ENCODE measurements around the gene OSBPL2. TPM values are rescaled to one million over a fixed set of nuclear protein-coding genes. Genes with fewer than 3 reads are reported as not detected.
A peak's percentile ranks its signal among the peaks of the same experiment; 100 is the strongest.

The OSBPL2 gene
- total and polyA plus RNA-seq, 2 experiments from 2014 or later: 16.6 to 31.2 TPM

DNA sequence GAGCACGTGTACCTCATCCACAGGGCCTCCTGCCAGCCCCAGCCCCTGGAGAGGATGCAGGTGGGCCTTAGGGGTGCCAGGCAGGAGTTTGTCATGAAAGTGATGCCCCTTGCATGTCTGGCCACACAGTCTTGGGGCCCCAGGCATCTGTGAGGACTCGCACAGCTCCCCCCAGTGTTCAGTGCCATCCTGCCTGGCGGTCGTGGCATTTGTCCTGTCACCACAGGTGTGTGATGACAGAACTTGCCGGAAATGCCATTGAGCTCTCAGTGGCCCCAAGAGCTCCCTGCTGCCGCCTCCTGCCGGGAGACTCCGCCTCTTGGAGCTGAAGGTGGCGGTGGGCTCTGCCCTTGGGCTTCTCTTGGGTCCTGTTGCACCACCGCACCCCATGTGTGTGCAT lies 33.9 kb downstream of the OSBPL2 start:
- Histone ChIP-seq H3K27ac (ENCODE audit: low read depth) (no peak overlapping the region), H3K9me2 (ENCODE audit: insufficient read depth) (no peaks in the 10 kb centered on the region), H3K4me3 (no peak overlapping the region), H3K79me2 (replicated peaks; ENCODE audit: insufficient read depth) (no peaks in the 10 kb centered on the region), H3F3A (replicated peaks; ENCODE audit: low read depth) (no peaks in the 10 kb centered on the region), H3K4me1 (ENCODE audit: insufficient read depth) (no peaks in the 10 kb centered on the region), H3K4me2 (no peak overlapping the region), H3K36me3 (ENCODE audit: insufficient read depth) (no peaks in the 10 kb centered on the region), H4K20me1 (replicated peaks; ENCODE audit: insufficient read depth) (no peaks in the 10 kb centered on the region; the same call in 1 of the 2 replicates), H3K27me3 (ENCODE audit: insufficient read depth) (no peaks in the 10 kb centered on the region), H2AFZ (no peak overlapping the region)
- Mint-ChIP-seq H3K4me3 (no peak overlapping the region), H3K27me3 (ENCODE audit: insufficient read depth, low read depth, poor library complexity) (no peaks in the 10 kb centered on the region), H3K9me3 (no peaks in the 10 kb centered on the region), H3K4me1 (peaks cover 3% of the 10 kb centered on the region; the same call in 1 of the 3 replicates), H3K27ac (no peak overlapping the region), H3K36me3 (ENCODE audit: low read depth) (peaks cover 19% of the 10 kb centered on the region)
- peak; percentile 24 for DNase-seq (ENCODE audit: low spot score)
- no peak for TF ChIP-seq NANOG (IDR thresholded peaks at IDR 0.05; ENCODE audit: borderline replicate concordance)
- TF ChIP-seq, protein P1, sequence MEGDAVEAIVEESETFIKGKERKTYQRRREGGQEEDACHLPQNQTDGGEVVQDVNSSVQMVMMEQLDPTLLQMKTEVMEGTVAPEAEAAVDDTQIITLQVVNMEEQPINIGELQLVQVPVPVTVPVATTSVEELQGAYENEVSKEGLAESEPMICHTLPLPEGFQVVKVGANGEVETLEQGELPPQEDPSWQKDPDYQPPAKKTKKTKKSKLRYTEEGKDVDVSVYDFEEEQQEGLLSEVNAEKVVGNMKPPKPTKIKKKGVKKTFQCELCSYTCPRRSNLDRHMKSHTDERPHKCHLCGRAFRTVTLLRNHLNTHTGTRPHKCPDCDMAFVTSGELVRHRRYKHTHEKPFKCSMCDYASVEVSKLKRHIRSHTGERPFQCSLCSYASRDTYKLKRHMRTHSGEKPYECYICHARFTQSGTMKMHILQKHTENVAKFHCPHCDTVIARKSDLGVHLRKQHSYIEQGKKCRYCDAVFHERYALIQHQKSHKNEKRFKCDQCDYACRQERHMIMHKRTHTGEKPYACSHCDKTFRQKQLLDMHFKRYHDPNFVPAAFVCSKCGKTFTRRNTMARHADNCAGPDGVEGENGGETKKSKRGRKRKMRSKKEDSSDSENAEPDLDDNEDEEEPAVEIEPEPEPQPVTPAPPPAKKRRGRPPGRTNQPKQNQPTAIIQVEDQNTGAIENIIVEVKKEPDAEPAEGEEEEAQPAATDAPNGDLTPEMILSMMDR (conservative IDR thresholded peaks at IDR 0.05; ENCODE audit: low read depth in 2 of 2): peak in 1 of 2 experiments; percentile 33; a peak in 3 of 4 replicates
- peak; percentile 32; the same call in 1 of the 3 replicates for ATAC-seq

DNA sequence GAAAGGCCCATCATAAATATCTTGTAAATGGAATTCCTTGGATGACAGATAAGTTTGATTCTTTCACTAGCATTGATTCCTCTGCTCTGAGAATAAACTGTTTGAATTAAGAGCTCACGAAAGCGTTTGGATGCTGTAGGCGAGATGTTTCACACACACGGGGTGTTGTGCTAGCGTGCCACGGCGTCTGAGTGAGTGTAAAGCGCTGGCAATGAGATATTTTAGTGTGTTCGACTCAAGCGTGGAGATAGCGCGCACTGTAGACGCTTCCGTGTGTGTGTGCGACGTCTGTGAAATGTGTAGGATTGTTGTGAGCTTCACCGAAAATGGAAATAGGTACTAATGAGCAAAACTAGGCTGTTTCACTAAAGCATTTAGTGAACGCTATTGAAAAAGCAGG lies 35.1 kb downstream of the OSBPL2 start:
- Histone ChIP-seq H4K20me1 (replicated peaks; ENCODE audit: insufficient read depth) (no peaks in the 10 kb centered on the region; the same call in 1 of the 2 replicates), H3K4me3 (no peak overlapping the region), H3K4me1 (ENCODE audit: insufficient read depth) (no peaks in the 10 kb centered on the region), H2AFZ (no peak overlapping the region), H3K79me2 (replicated peaks; ENCODE audit: insufficient read depth) (no peaks in the 10 kb centered on the region), H3K27me3 (ENCODE audit: insufficient read depth) (no peaks in the 10 kb centered on the region), H3K27ac (ENCODE audit: low read depth) (no peak overlapping the region), H3K4me2 (no peak overlapping the region), H3F3A (replicated peaks; ENCODE audit: low read depth) (no peaks in the 10 kb centered on the region), H3K36me3 (ENCODE audit: insufficient read depth) (no peaks in the 10 kb centered on the region), H3K9me2 (ENCODE audit: insufficient read depth) (no peaks in the 10 kb centered on the region)
- Mint-ChIP-seq H3K36me3 (ENCODE audit: low read depth) (peaks cover 17% of the 10 kb centered on the region), H3K27ac (no peak overlapping the region), H3K27me3 (ENCODE audit: insufficient read depth, low read depth, poor library complexity) (no peaks in the 10 kb centered on the region), H3K4me1 (peaks cover 3% of the 10 kb centered on the region; the same call in 1 of the 3 replicates), H3K9me3 (no peaks in the 10 kb centered on the region), H3K4me3 (no peak overlapping the region)
- ATAC-seq: no peak
- TF ChIP-seq POLR2AphosphoS5 (IDR thresholded peaks at IDR 0.05; ENCODE audit: low read depth) (no peak), ZNF331 (CRISPR knock-in tag; IDR thresholded peaks at IDR 0.05; ENCODE audit: low read depth) (no peak), ZNF114 (CRISPR knock-in tag; IDR thresholded peaks at IDR 0.05) (no peak), NANOG (IDR thresholded peaks at IDR 0.05; ENCODE audit: borderline replicate concordance) (no peak)
- TF ChIP-seq, protein P2, sequence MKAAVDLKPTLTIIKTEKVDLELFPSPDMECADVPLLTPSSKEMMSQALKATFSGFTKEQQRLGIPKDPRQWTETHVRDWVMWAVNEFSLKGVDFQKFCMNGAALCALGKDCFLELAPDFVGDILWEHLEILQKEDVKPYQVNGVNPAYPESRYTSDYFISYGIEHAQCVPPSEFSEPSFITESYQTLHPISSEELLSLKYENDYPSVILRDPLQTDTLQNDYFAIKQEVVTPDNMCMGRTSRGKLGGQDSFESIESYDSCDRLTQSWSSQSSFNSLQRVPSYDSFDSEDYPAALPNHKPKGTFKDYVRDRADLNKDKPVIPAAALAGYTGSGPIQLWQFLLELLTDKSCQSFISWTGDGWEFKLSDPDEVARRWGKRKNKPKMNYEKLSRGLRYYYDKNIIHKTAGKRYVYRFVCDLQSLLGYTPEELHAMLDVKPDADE (IDR thresholded peaks at IDR 0.05): no peak
- DNase-seq (ENCODE audit: low spot score): no peak

DNA sequence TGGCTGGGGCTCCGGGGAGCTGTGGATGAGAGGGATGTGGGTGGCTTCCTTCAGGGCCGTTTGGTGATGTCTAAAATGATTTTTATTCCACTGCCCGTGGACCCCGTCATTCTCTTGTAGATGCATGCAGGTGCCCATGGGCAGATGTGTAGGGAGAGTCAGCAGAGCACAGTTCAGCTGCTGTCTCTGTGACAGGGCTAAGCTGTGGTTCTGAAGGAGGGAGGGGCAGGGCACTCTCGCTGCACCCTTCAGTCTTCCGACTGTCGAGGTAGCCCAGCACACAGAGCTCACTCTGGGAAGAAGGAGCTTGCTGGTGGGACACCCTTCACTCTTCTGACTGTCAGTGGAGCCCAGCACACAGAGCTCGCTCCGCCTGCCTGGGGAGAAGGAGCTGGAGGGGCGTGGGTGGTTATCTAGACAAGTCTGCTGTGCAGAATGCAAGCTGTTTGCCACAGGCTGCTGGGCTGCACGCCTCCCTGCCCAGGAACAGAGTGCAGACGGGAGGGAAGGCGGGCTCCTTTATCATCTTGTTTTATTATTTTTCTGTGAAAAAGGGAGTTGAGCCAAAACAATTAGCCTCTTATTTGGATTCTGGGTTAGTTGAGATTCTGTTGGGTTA lies 36.1 kb downstream of the OSBPL2 start:
- no peak overlapping the region for H2AFZ ChIP-seq
- no peaks in the 10 kb centered on the region; the same call in 1 of the 2 replicates for H4K20me1 ChIP-seq (replicated peaks; ENCODE audit: insufficient read depth)
- H3K36me3 ChIP-seq (ENCODE audit: insufficient read depth): no peaks in the 10 kb centered on the region
- H3K27me3 Mint-ChIP-seq (ENCODE audit: insufficient read depth, low read depth, poor library complexity): no peaks in the 10 kb centered on the region
- no peak overlapping the region for H3K4me2 ChIP-seq
- H3K4me1 Mint-ChIP-seq: peaks cover 3% of the 10 kb centered on the region; the same call in 1 of the 3 replicates
- ATAC-seq: no peak
- no peak overlapping the region for H3K4me3 ChIP-seq
- DNase-seq (ENCODE audit: low spot score): no peak
- H3F3A ChIP-seq (replicated peaks; ENCODE audit: low read depth): no peaks in the 10 kb centered on the region
- no peaks in the 10 kb centered on the region for H3K9me3 Mint-ChIP-seq
- peaks cover 22% of the 10 kb centered on the region for H3K36me3 Mint-ChIP-seq (ENCODE audit: low read depth)
- no peaks in the 10 kb centered on the region for H3K4me1 ChIP-seq (ENCODE audit: insufficient read depth)
- H3K9me2 ChIP-seq (ENCODE audit: insufficient read depth): no peaks in the 10 kb centered on the region
- H3K79me2 ChIP-seq (replicated peaks; ENCODE audit: insufficient read depth): no peaks in the 10 kb centered on the region
- no peaks in the 10 kb centered on the region for H3K27me3 ChIP-seq (ENCODE audit: insufficient read depth)
- no peak overlapping the region for H3K4me3 Mint-ChIP-seq
- no peak overlapping the region for H3K27ac ChIP-seq (ENCODE audit: low read depth)
- H3K27ac Mint-ChIP-seq: no peak overlapping the region
- TF ChIP-seq CREB1 (CRISPR knock-in tag; IDR thresholded peaks at IDR 0.05; ENCODE audit: low read depth) (no peak), ZNF331 (CRISPR knock-in tag; IDR thresholded peaks at IDR 0.05; ENCODE audit: low read depth) (no peak), POLR2AphosphoS5 (IDR thresholded peaks at IDR 0.05; ENCODE audit: low read depth) (no peak)

Data from GM23338 (cell line).